Activated naive CD8-positive, alpha-beta T cell treated with anti-CD3 and anti-CD28 coated beads for 36 hours (primary cell): ENCODE results near the gene USP25. TPM values are rescaled to one million over a fixed set of nuclear protein-coding genes. Genes with fewer than 3 reads are reported as not detected.
A peak's percentile ranks its signal among the peaks of the same experiment; 100 is the strongest.

Experiments used
- DNase-seq: peaks from one replicate; pipeline ENCODE4 v3.0.0; 2021
- H3K27ac Mint-ChIP-seq: one replicate; pipeline ENCODE4 v1.8.0; 2022; ENCODE audit warnings: mild to moderate bottlenecking, moderate library complexity, mixed read lengths
- H3K27me3 Mint-ChIP-seq: one replicate; pipeline ENCODE4 v1.8.0; 2022; ENCODE audit warnings: mild to moderate bottlenecking, mixed read lengths
- H3K36me3 Mint-ChIP-seq: one replicate; pipeline ENCODE4 v1.8.0; 2021; ENCODE audit warnings: mild to moderate bottlenecking, mixed read lengths
- H3K4me1 Mint-ChIP-seq: one replicate; pipeline ENCODE4 v1.8.0; 2021; ENCODE audit warnings: mixed read lengths
- H3K4me3 Mint-ChIP-seq: one replicate; pipeline ENCODE4 v1.8.0; 2022; ENCODE audit warnings: mild to moderate bottlenecking, moderate library complexity, mixed read lengths
- H3K9me3 Mint-ChIP-seq: one replicate; pipeline ENCODE4 v1.8.0; 2022; ENCODE audit warnings: mixed read lengths
- total RNA-seq, 2 experiments: library from RNA; stranded (reverse); gene quantifications; one replicate each; pipeline ENCODE4 v1.2.3, GENCODE V29; 2021

The USP25 gene
- total RNA-seq, 2 experiments from 2014 or later, result 34.9 to 36.4 TPM

- H3K36me3 Mint-ChIP-seq, result peaks cover 47% of the 10 kb centered on the region
- H3K4me3 Mint-ChIP-seq, result no peak overlapping the region
- peaks cover 3% of the 10 kb centered on the region for H3K9me3 Mint-ChIP-seq
- H3K4me1 Mint-ChIP-seq, result peaks cover 40% of the 10 kb centered on the region
- no peak for DNase-seq
- no peaks in the 10 kb centered on the region for H3K27me3 Mint-ChIP-seq
- no peak overlapping the region for H3K27ac Mint-ChIP-seq
Observed at GRCh38 chr21:15766952-15767603, 37.3 kb downstream of the USP25 start.

GRCh38 chr21:15768045-15768601 is 38.3 kb downstream of the USP25 start:
- no peak overlapping the region for H3K4me3 Mint-ChIP-seq
- H3K4me1 Mint-ChIP-seq, result peaks cover 39% of the 10 kb centered on the region
- H3K9me3 Mint-ChIP-seq, result no peaks in the 10 kb centered on the region
- no peak overlapping the region for H3K27ac Mint-ChIP-seq
- H3K27me3 Mint-ChIP-seq, result no peaks in the 10 kb centered on the region
- DNase-seq, result no peak
- H3K36me3 Mint-ChIP-seq, result peaks cover 44% of the 10 kb centered on the region

GRCh38 chr21:15768853-15769252 is 39.1 kb downstream of the USP25 start:
- Mint-ChIP-seq H3K27me3 (no peaks in the 10 kb centered on the region), H3K9me3 (no peaks in the 10 kb centered on the region), H3K4me3 (no peak overlapping the region), H3K27ac (no peak overlapping the region), H3K4me1 (peaks cover 38% of the 10 kb centered on the region), H3K36me3 (peaks cover 44% of the 10 kb centered on the region)
- no peak for DNase-seq

GRCh38 chr21:15771311-15771710 is 41.5 kb downstream of the USP25 start:
- H3K9me3 Mint-ChIP-seq, result no peaks in the 10 kb centered on the region
- no peak for DNase-seq
- peaks cover 36% of the 10 kb centered on the region for H3K4me1 Mint-ChIP-seq
- H3K4me3 Mint-ChIP-seq, result no peak overlapping the region
- no peaks in the 10 kb centered on the region for H3K27me3 Mint-ChIP-seq
- no peak overlapping the region for H3K27ac Mint-ChIP-seq
- peaks cover 47% of the 10 kb centered on the region for H3K36me3 Mint-ChIP-seq

- Mint-ChIP-seq H3K9me3 (no peaks in the 10 kb centered on the region), H3K27me3 (no peaks in the 10 kb centered on the region), H3K4me1 (peaks cover 37% of the 10 kb centered on the region), H3K36me3 (peaks cover 41% of the 10 kb centered on the region), H3K4me3 (no peak overlapping the region), H3K27ac (no peak overlapping the region)
- DNase-seq, result no peak
Observed at GRCh38 chr21:15772654-15773053, 42.9 kb downstream of the USP25 start.

- H3K36me3 Mint-ChIP-seq, result peaks cover 29% of the 10 kb centered on the region
- no peak overlapping the region for H3K4me3 Mint-ChIP-seq
- DNase-seq, result no peak
- no peaks in the 10 kb centered on the region for H3K9me3 Mint-ChIP-seq
- no peak overlapping the region for H3K27ac Mint-ChIP-seq
- peaks cover 24% of the 10 kb centered on the region for H3K4me1 Mint-ChIP-seq
- H3K27me3 Mint-ChIP-seq, result no peaks in the 10 kb centered on the region
Observed at GRCh38 chr21:15774590-15774989, 44.8 kb downstream of the USP25 start.

GRCh38 chr21:15775291-15775690 is 45.5 kb downstream of the USP25 start:
- H3K4me3 Mint-ChIP-seq, result no peak overlapping the region
- DNase-seq, result no peak
- H3K4me1 Mint-ChIP-seq, result peaks cover 23% of the 10 kb centered on the region
- no peaks in the 10 kb centered on the region for H3K9me3 Mint-ChIP-seq
- peaks cover 28% of the 10 kb centered on the region for H3K36me3 Mint-ChIP-seq
- no peaks in the 10 kb centered on the region for H3K27me3 Mint-ChIP-seq
- H3K27ac Mint-ChIP-seq, result no peak overlapping the region

GRCh38 chr21:15775981-15776380 is 46.2 kb downstream of the USP25 start:
- H3K27me3 Mint-ChIP-seq, result no peaks in the 10 kb centered on the region
- H3K9me3 Mint-ChIP-seq, result no peaks in the 10 kb centered on the region
- H3K4me3 Mint-ChIP-seq, result no peak overlapping the region
- H3K4me1 Mint-ChIP-seq, result peaks cover 19% of the 10 kb centered on the region
- no peak overlapping the region for H3K27ac Mint-ChIP-seq
- peaks cover 31% of the 10 kb centered on the region for H3K36me3 Mint-ChIP-seq
- DNase-seq, result no peak

- Mint-ChIP-seq H3K36me3 (peaks cover 34% of the 10 kb centered on the region), H3K27ac (no peak overlapping the region), H3K27me3 (no peaks in the 10 kb centered on the region), H3K9me3 (no peaks in the 10 kb centered on the region), H3K4me3 (no peak overlapping the region), H3K4me1 (peaks cover 16% of the 10 kb centered on the region)
- DNase-seq, result no peak
Observed at GRCh38 chr21:15776818-15777217, 47.0 kb downstream of the USP25 start.

- H3K4me1 Mint-ChIP-seq, result peaks cover 5% of the 10 kb centered on the region
- no peak overlapping the region for H3K4me3 Mint-ChIP-seq
- peaks cover 12% of the 10 kb centered on the region for H3K9me3 Mint-ChIP-seq
- no peak for DNase-seq
- H3K27me3 Mint-ChIP-seq, result no peaks in the 10 kb centered on the region
- peaks cover 52% of the 10 kb centered on the region for H3K36me3 Mint-ChIP-seq
- H3K27ac Mint-ChIP-seq, result no peak overlapping the region
Observed at GRCh38 chr21:15781986-15782385, 52.2 kb downstream of the USP25 start.

GRCh38 chr21:15788847-15789523 is 59.2 kb downstream of the USP25 start:
- Mint-ChIP-seq H3K27me3 (no peaks in the 10 kb centered on the region), H3K36me3 (peaks cover 22% of the 10 kb centered on the region), H3K9me3 (peaks cover 5% of the 10 kb centered on the region), H3K4me1 (peaks cover 27% of the 10 kb centered on the region), H3K4me3 (no peak overlapping the region), H3K27ac (no peak overlapping the region)
- no peak for DNase-seq

GRCh38 chr21:15793109-15793508 is 63.3 kb downstream of the USP25 start:
- H3K36me3 Mint-ChIP-seq, result peaks cover 22% of the 10 kb centered on the region
- H3K27me3 Mint-ChIP-seq, result no peaks in the 10 kb centered on the region
- peaks cover 55% of the 10 kb centered on the region for H3K4me1 Mint-ChIP-seq

GRCh38 chr21:15793550-15794235 is 63.9 kb downstream of the USP25 start:
- no peak for DNase-seq
- H3K27ac Mint-ChIP-seq, result no peak overlapping the region
- no peak overlapping the region for H3K4me3 Mint-ChIP-seq
- H3K27me3 Mint-ChIP-seq, result no peaks in the 10 kb centered on the region
- peaks cover 1% of the 10 kb centered on the region for H3K9me3 Mint-ChIP-seq
- H3K36me3 Mint-ChIP-seq, result peaks cover 26% of the 10 kb centered on the region
- H3K4me1 Mint-ChIP-seq, result peaks cover 55% of the 10 kb centered on the region

More at GRCh38 chr21:15793109-15793508, 63.3 kb downstream of the USP25 start:
- Mint-ChIP-seq H3K9me3 (peaks cover 1% of the 10 kb centered on the region), H3K27ac (no peak overlapping the region), H3K4me3 (no peak overlapping the region)
- DNase-seq, result no peak

- Mint-ChIP-seq H3K36me3 (peaks cover 25% of the 10 kb centered on the region), H3K27me3 (no peaks in the 10 kb centered on the region), H3K4me3 (no peak overlapping the region), H3K4me1 (peaks cover 54% of the 10 kb centered on the region), H3K9me3 (peaks cover 1% of the 10 kb centered on the region), H3K27ac (no peak overlapping the region)
- no peak for DNase-seq
Observed at GRCh38 chr21:15794277-15794912, 64.6 kb downstream of the USP25 start.

- DNase-seq, result no peak
- Mint-ChIP-seq H3K27ac (peak overlapping the region; percentile 59), H3K9me3 (peaks cover 1% of the 10 kb centered on the region), H3K27me3 (no peaks in the 10 kb centered on the region), H3K36me3 (peaks cover 27% of the 10 kb centered on the region), H3K4me3 (no peak overlapping the region), H3K4me1 (peaks cover 50% of the 10 kb centered on the region)
Observed at GRCh38 chr21:15795533-15795932, 65.8 kb downstream of the USP25 start.
